LoVo (cell line): ENCODE data around the gene KIF3B.
"Not testable (repeated sequence)": the region's sequence is repeated elsewhere in the genome, so short reads cannot be mapped to it uniquely, and the experiment has no call there.

Source experiments
- DNase-seq: peaks from one replicate; pipeline ENCODE4 v3.0.0-alpha.2; 2016; ENCODE audit warnings: low spot score

Gene KIF3B

GRCh38 chr20:32357375-32357868, 80.0 kb downstream of the KIF3B start:
- DNase-seq = peak; percentile 38

GRCh38 chr20:32357869-32358631, 80.6 kb downstream of the KIF3B start, which contains the start of gene ASXL1:
TSS of gene ASXL1 (plus strand) at chr20:32358331. CDS start at chr20:32358776, 445 bp downstream.
- DNase-seq = peak; percentile 95

- DNase-seq = no peak
Observed at GRCh38 chr20:32358632-32358882, 81.1 kb downstream of the KIF3B start.

GRCh38 chr20:32358883-32359632, 81.6 kb downstream of the KIF3B start:
- peak; percentile 62 for DNase-seq

- no peak for DNase-seq
Observed at GRCh38 chr20:32359633-32360332, 82.3 kb downstream of the KIF3B start.

GRCh38 chr20:32360333-32360634, 82.8 kb downstream of the KIF3B start:
- DNase-seq = no peak

- DNase-seq = no peak
Observed at GRCh38 chr20:32362901-32363364, 85.5 kb downstream of the KIF3B start.

GRCh38 chr20:32363492-32363891, 86.0 kb downstream of the KIF3B start:
- DNase-seq = no peak

- no peak for DNase-seq
Observed at GRCh38 chr20:32364554-32365208, 87.2 kb downstream of the KIF3B start.

- no peak for DNase-seq
Observed at GRCh38 chr20:32365564-32365963, 88.1 kb downstream of the KIF3B start.

GRCh38 chr20:32366380-32366779, 88.9 kb downstream of the KIF3B start:
- no peak for DNase-seq

- DNase-seq = no peak
Observed at GRCh38 chr20:32368323-32368722, 90.9 kb downstream of the KIF3B start.

- DNase-seq = no peak
Observed at GRCh38 chr20:32368925-32369324, 91.5 kb downstream of the KIF3B start.

GRCh38 chr20:32370897-32371296, 93.4 kb downstream of the KIF3B start:
- no peak for DNase-seq

- no peak for DNase-seq
Observed at GRCh38 chr20:32378461-32378860, 101.0 kb downstream of the KIF3B start.

GRCh38 chr20:32380037-32380436, 102.6 kb downstream of the KIF3B start:
- DNase-seq = not testable (repeated sequence)

GRCh38 chr20:32380745-32381144, 103.3 kb downstream of the KIF3B start:
- DNase-seq = no peak

GRCh38 chr20:32382102-32382950, 104.9 kb downstream of the KIF3B start:
- DNase-seq = no peak

GRCh38 chr20:32383441-32383840, 106.0 kb downstream of the KIF3B start:
- not testable (repeated sequence) for DNase-seq
